Activated B cell treated with CpG ODN at 0.5 μM for 24 hours (primary cell): ENCODE data around the gene VPS33B. TPM values are rescaled to one million over a fixed set of nuclear protein-coding genes. Genes with fewer than 3 reads are reported as not detected.

ENCODE experiments used
- ATAC-seq: fragments of 200-7000 bp; cut with Tn5 transposase; one replicate; pipeline ENCODE4 v1.10.0; 2021; ENCODE audit warnings: low read depth, mild to moderate bottlenecking, moderate library complexity
- CTCF ChIA-PET: fragments of 350-600 bp; sonication (Branson Sonifier 250); formaldehyde crosslinking; loops from one replicate; lab custom pipeline; 2021; ENCODE audit warnings: antibody characterized with exemption; lab: Charles Lee
- POLR2A ChIA-PET: fragments of 350-600 bp; sonication (Branson Sonifier 250); formaldehyde crosslinking; loops from one replicate; lab custom pipeline; 2021; ENCODE audit warnings: antibody characterized with exemption; lab: Charles Lee
- DNase-seq: peaks from one replicate; pipeline ENCODE4 v3.0.0; 2022
- H3K27ac Mint-ChIP-seq: one replicate; pipeline ENCODE4 v1.8.0; 2020; ENCODE audit warnings: mixed read lengths
- H3K27me3 Mint-ChIP-seq: one replicate; pipeline ENCODE4 v1.8.0; 2021; ENCODE audit warnings: mixed read lengths
- H3K36me3 Mint-ChIP-seq: one replicate; pipeline ENCODE4 v1.8.0; 2021; ENCODE audit warnings: low read depth, mixed read lengths
- H3K4me1 Mint-ChIP-seq: one replicate; pipeline ENCODE4 v1.8.0; 2021; ENCODE audit warnings: mixed read lengths
- H3K4me3 Mint-ChIP-seq: one replicate; pipeline ENCODE4 v1.8.0; 2020; ENCODE audit warnings: mild to moderate bottlenecking, mixed read lengths
- H3K9me3 Mint-ChIP-seq: one replicate; pipeline ENCODE4 v1.8.0; 2020; ENCODE audit warnings: mixed read lengths
- intact Hi-C: fragments of 100-400 bp; cut with micrococcal nuclease; formaldehyde crosslinking; loops from one replicate; pipeline ENCODE4 v1.15.1; 2024
- total RNA-seq: library from RNA; stranded (reverse); gene quantifications from 2 replicates; pipeline ENCODE4 v1.2.3, GENCODE V29; 2022
- TF ChIP-seq, protein P1 (sequence below): fragments of 200-600 bp; IDR thresholded peaks from one replicate; pipeline ENCODE4 v1.8.0; 2022; ENCODE audit warnings: antibody characterized with exemption, mild to moderate bottlenecking

VPS33B gene
- total RNA-seq, 1 donor from 2014 or later: 33.4 TPM

DNA sequence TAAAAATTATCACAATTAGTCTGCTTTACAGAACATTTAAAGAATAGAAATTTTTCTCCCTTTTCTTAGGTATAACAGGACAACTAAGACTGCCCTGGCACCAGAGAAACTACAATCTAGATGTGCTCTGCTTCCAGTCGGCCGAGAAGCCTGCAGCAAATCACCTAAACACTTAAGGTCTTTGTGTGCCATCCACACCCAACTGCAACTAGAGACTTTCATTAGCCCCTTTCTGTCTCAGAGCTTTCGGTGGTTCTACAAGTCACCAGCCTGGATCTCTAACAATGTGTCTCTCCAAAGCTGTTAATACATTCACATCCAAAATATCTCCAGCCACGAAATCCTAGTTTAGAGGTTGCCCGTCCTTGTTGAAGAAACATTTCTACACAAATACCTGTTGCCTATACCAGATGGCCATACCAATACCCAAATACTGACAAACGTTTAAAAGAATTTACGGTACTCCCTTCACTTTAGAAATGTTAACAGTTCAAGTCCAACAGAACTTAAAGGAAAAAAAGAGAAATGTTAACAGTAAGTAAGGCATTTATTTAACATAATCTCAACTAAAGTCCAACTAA, 34.7 kb downstream of the VPS33B start:
- ATAC-seq: no peak
- intact Hi-C loops: no loop called here
- Mint-ChIP-seq H3K9me3 (no peaks in the 10 kb centered on the region), H3K27ac (no peak overlapping the region), H3K4me1 (peaks cover 36% of the 10 kb centered on the region), H3K4me3 (no peak overlapping the region), H3K27me3 (no peaks in the 10 kb centered on the region), H3K36me3 (no peaks in the 10 kb centered on the region)
- CTCF ChIA-PET: interaction anchor here (1.1 to 1.8 kb wide), 3 partner anchors 30 to 56 kb away, joined by 3 to 7 read pairs (median 6); partner anchors contain the start of gene HDDC3
- no peak for DNase-seq
- TF ChIP-seq, protein P1, sequence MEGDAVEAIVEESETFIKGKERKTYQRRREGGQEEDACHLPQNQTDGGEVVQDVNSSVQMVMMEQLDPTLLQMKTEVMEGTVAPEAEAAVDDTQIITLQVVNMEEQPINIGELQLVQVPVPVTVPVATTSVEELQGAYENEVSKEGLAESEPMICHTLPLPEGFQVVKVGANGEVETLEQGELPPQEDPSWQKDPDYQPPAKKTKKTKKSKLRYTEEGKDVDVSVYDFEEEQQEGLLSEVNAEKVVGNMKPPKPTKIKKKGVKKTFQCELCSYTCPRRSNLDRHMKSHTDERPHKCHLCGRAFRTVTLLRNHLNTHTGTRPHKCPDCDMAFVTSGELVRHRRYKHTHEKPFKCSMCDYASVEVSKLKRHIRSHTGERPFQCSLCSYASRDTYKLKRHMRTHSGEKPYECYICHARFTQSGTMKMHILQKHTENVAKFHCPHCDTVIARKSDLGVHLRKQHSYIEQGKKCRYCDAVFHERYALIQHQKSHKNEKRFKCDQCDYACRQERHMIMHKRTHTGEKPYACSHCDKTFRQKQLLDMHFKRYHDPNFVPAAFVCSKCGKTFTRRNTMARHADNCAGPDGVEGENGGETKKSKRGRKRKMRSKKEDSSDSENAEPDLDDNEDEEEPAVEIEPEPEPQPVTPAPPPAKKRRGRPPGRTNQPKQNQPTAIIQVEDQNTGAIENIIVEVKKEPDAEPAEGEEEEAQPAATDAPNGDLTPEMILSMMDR: no peak
- POLR2A ChIA-PET: no interaction called here

DNA sequence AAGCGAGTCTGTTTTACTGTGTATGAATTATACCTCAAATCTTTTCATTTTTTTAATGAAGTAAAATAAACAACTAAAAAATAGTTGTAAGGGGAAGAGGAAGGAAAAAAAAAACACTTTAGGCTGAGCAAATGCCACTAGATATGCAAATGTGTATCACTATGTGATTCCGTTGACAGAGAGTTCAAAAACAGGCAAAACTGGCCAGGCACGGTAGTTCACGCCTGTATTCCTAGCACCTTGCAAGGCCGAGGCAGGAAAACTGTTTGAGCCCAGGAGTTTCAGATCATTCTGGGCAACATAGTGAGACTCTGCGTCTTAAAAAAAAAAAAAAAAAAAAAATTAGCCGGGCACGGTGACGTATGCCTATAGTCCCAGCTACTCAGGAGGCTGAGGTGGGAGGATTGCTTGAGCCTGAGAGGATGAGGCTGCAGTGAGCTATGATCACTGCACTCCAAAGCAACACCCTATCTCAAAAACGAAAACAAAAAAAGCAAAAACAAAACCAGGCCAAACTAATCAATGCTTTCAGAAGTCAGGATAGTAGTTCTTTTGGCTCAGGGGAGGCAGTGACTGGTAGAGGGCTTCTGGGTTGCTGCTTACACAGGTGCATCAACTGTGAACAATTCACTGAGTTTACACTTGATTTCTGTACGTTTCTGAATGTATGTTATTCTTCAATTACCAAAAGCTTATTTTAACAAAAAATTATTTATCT, 35.4 kb downstream of the VPS33B start:
- H3K27ac Mint-ChIP-seq: peak overlapping the region; percentile 53
- H3K27me3 Mint-ChIP-seq: no peaks in the 10 kb centered on the region
- peaks cover 1% of the 10 kb centered on the region for H3K36me3 Mint-ChIP-seq
- TF ChIP-seq, protein P1: no peak
- no peak for ATAC-seq
- no peak for DNase-seq
- no peak overlapping the region for H3K4me3 Mint-ChIP-seq
- CTCF ChIA-PET: interaction anchor here (1.1 to 1.8 kb wide), 3 partner anchors 30 to 55 kb away, joined by 3 to 7 read pairs (median 6); partner anchors contain the start of gene HDDC3
- POLR2A ChIA-PET: no interaction called here
- H3K9me3 Mint-ChIP-seq: no peaks in the 10 kb centered on the region
- peaks cover 38% of the 10 kb centered on the region for H3K4me1 Mint-ChIP-seq
- intact Hi-C loops: no loop called here

DNA sequence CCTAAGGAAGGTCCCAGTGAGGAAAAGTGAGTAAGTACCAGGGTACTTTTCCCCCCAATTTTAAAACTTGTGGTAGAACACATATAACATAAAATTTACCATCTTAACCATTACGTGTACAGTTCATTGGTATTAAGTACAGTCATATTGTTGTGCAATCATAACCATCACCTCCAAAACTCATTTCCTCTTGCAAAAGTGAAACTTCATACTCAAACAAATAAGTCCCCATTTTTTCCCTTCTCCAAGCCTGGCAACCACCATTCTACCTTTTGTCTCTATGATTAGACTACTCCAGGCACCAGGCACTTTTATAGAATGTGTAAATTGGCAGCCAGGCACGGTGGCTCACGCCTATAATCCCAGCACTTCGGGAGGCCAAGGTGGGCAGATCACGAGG, 40.3 kb downstream of the VPS33B start:
- TF ChIP-seq, protein P1: no peak
- Mint-ChIP-seq H3K9me3 (no peaks in the 10 kb centered on the region), H3K27me3 (no peaks in the 10 kb centered on the region), H3K36me3 (peaks cover 4% of the 10 kb centered on the region), H3K27ac (peak overlapping the region; percentile 77), H3K4me1 (peaks cover 32% of the 10 kb centered on the region), H3K4me3 (peak overlapping the region; percentile 21)
- intact Hi-C loops: no loop called here
- DNase-seq: no peak
- peak; percentile 43 for ATAC-seq
- CTCF ChIA-PET: interaction anchor here (4.0 kb wide), 1 partner anchor 26 kb away, joined by 26 read pairs; no protein-coding TSS in a partner anchor
- POLR2A ChIA-PET: interaction anchor here (1.0 to 2.4 kb wide), 5 partner anchors 12 to 79 kb away, joined by 3 to 17 read pairs (median 4); partner anchors contain the start of genes MAN2A2 and RCCD1

DNA sequence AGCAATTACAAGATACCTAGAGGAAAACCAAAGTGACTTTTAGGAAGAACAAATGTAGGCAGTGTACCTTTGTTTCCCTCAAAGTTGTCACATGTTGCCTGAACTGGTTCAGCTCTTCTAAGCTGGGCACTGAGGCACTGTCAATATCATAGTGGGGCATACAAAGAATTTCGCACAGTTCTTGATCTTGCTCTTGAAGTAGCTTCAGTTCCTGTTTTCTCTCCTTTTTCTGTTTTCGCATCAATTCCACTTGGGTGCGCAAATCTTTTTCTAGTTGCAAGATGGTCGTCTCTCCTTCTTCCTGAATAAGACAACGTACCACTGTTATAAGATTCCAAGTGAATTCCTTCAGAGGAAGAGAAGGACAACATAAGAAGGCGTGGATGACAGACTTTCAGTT, 40.7 kb downstream of the VPS33B start:
- Mint-ChIP-seq H3K36me3 (peaks cover 4% of the 10 kb centered on the region), H3K9me3 (no peaks in the 10 kb centered on the region), H3K27ac (peak overlapping the region; percentile 77), H3K4me1 (peaks cover 28% of the 10 kb centered on the region), H3K27me3 (no peaks in the 10 kb centered on the region), H3K4me3 (peak overlapping the region; percentile 21)
- TF ChIP-seq, protein P1: no peak
- CTCF ChIA-PET: interaction anchor here (1.5 to 4.0 kb wide), 2 partner anchors 26 to 79 kb away, joined by 4 to 26 read pairs; no protein-coding TSS in a partner anchor
- no peak for DNase-seq
- intact Hi-C loops: loop anchor here (2.0 kb wide), 1 partner anchor 27 kb away; the partner anchor contains the start of gene RCCD1
- ATAC-seq: peak; percentile 94
- POLR2A ChIA-PET: interaction anchor here (0.7 to 2.4 kb wide), 5 partner anchors 9 to 79 kb away, joined by 3 to 17 read pairs (median 4); partner anchors contain the start of genes MAN2A2 and RCCD1

DNA sequence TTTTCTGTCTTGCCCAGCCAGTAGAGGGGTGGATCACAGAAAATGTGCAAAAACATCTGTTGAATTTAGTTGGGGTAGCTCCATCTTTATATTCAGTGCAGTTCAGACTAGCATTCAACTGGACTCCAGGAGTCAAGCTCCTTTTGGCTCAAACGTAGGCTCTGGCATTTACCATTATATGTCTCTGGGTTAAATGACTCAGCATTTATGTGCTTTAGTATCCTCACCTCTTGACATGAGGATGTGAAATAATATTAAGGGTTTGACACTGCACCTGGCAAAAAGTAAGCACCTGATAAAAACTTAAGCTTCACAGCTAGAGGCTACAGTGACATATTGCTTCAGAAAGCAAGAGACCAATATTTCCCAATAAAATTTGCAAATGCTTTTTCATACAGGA, 42.8 kb downstream of the VPS33B start:
- ChIA-PET CTCF (interaction anchor here (1.0 to 4.0 kb wide), 4 partner anchors 13 to 53 kb away, joined by 3 to 26 read pairs (median 4); no protein-coding TSS in a partner anchor), POLR2A (no interaction called here)
- H3K9me3 Mint-ChIP-seq: no peaks in the 10 kb centered on the region
- H3K4me1 Mint-ChIP-seq: peaks cover 20% of the 10 kb centered on the region
- no peak for ATAC-seq
- intact Hi-C loops: no loop called here
- no peaks in the 10 kb centered on the region for H3K27me3 Mint-ChIP-seq
- no peak overlapping the region for H3K27ac Mint-ChIP-seq
- DNase-seq: no peak
- TF ChIP-seq, protein P1: no peak
- peaks cover 12% of the 10 kb centered on the region for H3K36me3 Mint-ChIP-seq
- H3K4me3 Mint-ChIP-seq: no peak overlapping the region
